MCF 10A (cell line): ENCODE measurements around the gene ASCC1. TPM values are rescaled to one million over a fixed set of nuclear protein-coding genes. Genes with fewer than 3 reads are reported as not detected.

Experiments used
- BruUV-seq: library from RNA; stranded (reverse); fragments of 400-500 nt; replicated peaks from 2 replicates; lab custom pipeline; 2021; lab: Mats Ljungman, UMichigan
- CTCF ChIA-PET: fragments of 300-600 bp; sonication (Branson Sonifier 250); formaldehyde crosslinking; extraction: SDS; loops from one replicate; lab custom pipeline; 2021; ENCODE audit warnings: antibody characterized with exemption, inconsistent platforms; lab: Yijun Ruan, JAX
- POLR2A ChIA-PET: fragments of 300-600, 350-650 bp; sonication (Branson Sonifier 250); formaldehyde crosslinking; extraction: SDS; loops from one replicate; lab custom pipeline; 2020; ENCODE audit warnings: antibody characterized with exemption, inconsistent platforms; lab: Yijun Ruan, JAX
- DNase-seq: peaks from one replicate; pipeline ENCODE4 v3.0.0-alpha.2; 2018; ENCODE audit not compliant: unreplicated experiment
- H3K27ac Mint-ChIP-seq: one replicate; pipeline ENCODE4 v1.8.0; 2022; ENCODE audit warnings: mild to moderate bottlenecking, low read depth, mixed read lengths; ENCODE audit not compliant: unreplicated experiment
- H3K27me3 Mint-ChIP-seq: one replicate; pipeline ENCODE4 v1.8.0; 2022; ENCODE audit warnings: mixed read lengths; ENCODE audit not compliant: insufficient read depth, unreplicated experiment
- H3K36me3 Mint-ChIP-seq: one replicate; pipeline ENCODE4 v1.8.0; 2022; ENCODE audit warnings: mild to moderate bottlenecking, moderate library complexity, mixed read lengths; ENCODE audit not compliant: insufficient read depth, unreplicated experiment
- H3K4me1 Mint-ChIP-seq: one replicate; pipeline ENCODE4 v1.8.0; 2022; ENCODE audit warnings: mixed read lengths; ENCODE audit not compliant: insufficient read depth, unreplicated experiment
- H3K4me3 Mint-ChIP-seq: one replicate; pipeline ENCODE4 v1.8.0; 2022; ENCODE audit warnings: mild to moderate bottlenecking, moderate library complexity, mixed read lengths; ENCODE audit not compliant: unreplicated experiment
- H3K9me3 Mint-ChIP-seq: one replicate; pipeline ENCODE4 v1.8.0; 2022; ENCODE audit warnings: mixed read lengths; ENCODE audit not compliant: unreplicated experiment
- intact Hi-C: fragments of 100-400 bp; cut with micrococcal nuclease; formaldehyde crosslinking; loops from 2 replicates; pipeline ENCODE4 v1.14.1; 2022
- total RNA-seq: library from RNA; stranded (reverse); gene quantifications from 2 replicates; pipeline ENCODE4 v1.2.3, GENCODE V29; 2022
- TF ChIP-seq, protein P1 (sequence below): fragments of 200-600 bp; IDR thresholded peaks from one replicate; pipeline ENCODE4 v1.8.0; 2022; ENCODE audit warnings: antibody characterized with exemption, mild to moderate bottlenecking; ENCODE audit not compliant: unreplicated experiment

The ASCC1 gene
- total RNA-seq, 1 experiment from 2014 or later = 26.3 TPM

DNA sequence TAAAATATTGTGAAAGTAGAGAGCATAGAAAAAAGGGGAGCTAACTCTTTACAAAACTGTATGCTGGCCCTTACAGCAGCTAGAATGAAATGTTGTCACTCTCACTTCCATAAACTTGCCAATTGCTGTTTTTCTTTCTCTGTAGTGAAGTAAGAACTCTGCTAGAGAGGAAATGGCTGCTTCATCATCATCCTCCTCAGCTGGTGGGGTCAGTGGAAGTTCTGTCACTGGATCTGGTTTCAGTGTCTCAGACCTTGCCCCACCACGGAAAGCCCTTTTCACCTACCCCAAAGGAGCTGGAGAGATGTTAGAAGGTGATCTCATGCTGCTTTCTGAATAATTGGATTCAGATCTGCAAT lies 7.6 kb upstream of the ASCC1 start:
- Mint-ChIP-seq H3K4me3 (no peak overlapping the region), H3K4me1 (peaks cover 12% of the 10 kb centered on the region), H3K27ac (peak overlapping the region; percentile 23), H3K27me3 (no peaks in the 10 kb centered on the region), H3K36me3 (peaks cover 52% of the 10 kb centered on the region), H3K9me3 (no peaks in the 10 kb centered on the region)
- BruUV-seq = no TSS peak
- DNase-seq = no peak
- TF ChIP-seq, protein P1, sequence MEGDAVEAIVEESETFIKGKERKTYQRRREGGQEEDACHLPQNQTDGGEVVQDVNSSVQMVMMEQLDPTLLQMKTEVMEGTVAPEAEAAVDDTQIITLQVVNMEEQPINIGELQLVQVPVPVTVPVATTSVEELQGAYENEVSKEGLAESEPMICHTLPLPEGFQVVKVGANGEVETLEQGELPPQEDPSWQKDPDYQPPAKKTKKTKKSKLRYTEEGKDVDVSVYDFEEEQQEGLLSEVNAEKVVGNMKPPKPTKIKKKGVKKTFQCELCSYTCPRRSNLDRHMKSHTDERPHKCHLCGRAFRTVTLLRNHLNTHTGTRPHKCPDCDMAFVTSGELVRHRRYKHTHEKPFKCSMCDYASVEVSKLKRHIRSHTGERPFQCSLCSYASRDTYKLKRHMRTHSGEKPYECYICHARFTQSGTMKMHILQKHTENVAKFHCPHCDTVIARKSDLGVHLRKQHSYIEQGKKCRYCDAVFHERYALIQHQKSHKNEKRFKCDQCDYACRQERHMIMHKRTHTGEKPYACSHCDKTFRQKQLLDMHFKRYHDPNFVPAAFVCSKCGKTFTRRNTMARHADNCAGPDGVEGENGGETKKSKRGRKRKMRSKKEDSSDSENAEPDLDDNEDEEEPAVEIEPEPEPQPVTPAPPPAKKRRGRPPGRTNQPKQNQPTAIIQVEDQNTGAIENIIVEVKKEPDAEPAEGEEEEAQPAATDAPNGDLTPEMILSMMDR = no peak
- CTCF ChIA-PET = interaction anchor here (0.6 to 5.0 kb wide), 16 partner anchors 8 to 328 kb away, joined by 3 to 42 read pairs (median 4); partner anchors contain the start of gene ANAPC16
- intact Hi-C loops = loop anchor here (1.0 to 2.0 kb wide), 3 partner anchors 97 to 175 kb away; no protein-coding TSS in a partner anchor
- POLR2A ChIA-PET = interaction anchor here (0.8 to 1.3 kb wide), 6 partner anchors 8 to 108 kb away, joined by 3 to 6 read pairs (median 4); partner anchors contain the start of genes ANAPC16 and ASCC1

GRCh38 chr10:72221278-72221677 lies 5.2 kb upstream of the ASCC1 start:
- no peak for DNase-seq
- Mint-ChIP-seq H3K36me3 (peaks cover 56% of the 10 kb centered on the region), H3K9me3 (no peaks in the 10 kb centered on the region), H3K27me3 (no peaks in the 10 kb centered on the region), H3K4me1 (peaks cover 7% of the 10 kb centered on the region), H3K27ac (no peak overlapping the region), H3K4me3 (no peak overlapping the region)
- POLR2A ChIA-PET = interaction anchor here (0.6 to 1.8 kb wide), 8 partner anchors 10 to 173 kb away, joined by 3 to 7 read pairs (median 4); no protein-coding TSS in a partner anchor
- intact Hi-C loops = no loop called here
- no TSS peak for BruUV-seq
- CTCF ChIA-PET = interaction anchor here (0.6 to 5.0 kb wide), 9 partner anchors 11 to 164 kb away, joined by 3 to 42 read pairs (median 6); no protein-coding TSS in a partner anchor
- TF ChIP-seq, protein P1 = no peak

DNA sequence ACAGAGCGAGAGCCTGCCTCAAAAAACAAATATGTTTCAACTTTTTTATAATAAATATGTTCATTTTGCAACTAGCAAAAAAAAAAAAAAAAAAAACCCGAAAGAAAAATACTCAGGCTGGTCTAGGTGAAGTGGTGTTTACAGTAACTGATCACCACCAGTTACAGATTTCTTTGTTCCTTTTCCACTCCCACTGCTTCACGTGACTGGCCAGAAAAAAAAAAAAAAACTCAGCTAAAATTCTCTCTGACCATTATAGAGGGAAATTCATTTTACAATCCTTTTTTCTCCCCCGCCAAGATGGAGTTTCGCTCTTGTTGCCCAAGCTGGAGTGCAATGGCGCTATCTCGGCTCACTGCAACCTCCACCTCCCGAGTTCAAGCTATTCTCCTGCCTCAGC lies 4.6 kb upstream of the ASCC1 start:
- Mint-ChIP-seq H3K4me1 (peaks cover 6% of the 10 kb centered on the region), H3K9me3 (no peaks in the 10 kb centered on the region), H3K27me3 (no peaks in the 10 kb centered on the region), H3K27ac (no peak overlapping the region), H3K36me3 (peaks cover 62% of the 10 kb centered on the region), H3K4me3 (no peak overlapping the region)
- BruUV-seq = no TSS peak
- DNase-seq = no peak
- ChIA-PET CTCF (interaction anchor here (0.5 to 4.1 kb wide), 7 partner anchors 33 to 305 kb away, joined by 3 to 42 read pairs (median 6); no protein-coding TSS in a partner anchor), POLR2A (interaction anchor here (1.0 to 2.8 kb wide), 6 partner anchors 9 to 115 kb away, joined by 3 to 11 read pairs (median 6); no protein-coding TSS in a partner anchor)
- TF ChIP-seq, protein P1 = no peak
- intact Hi-C loops = no loop called here

DNA sequence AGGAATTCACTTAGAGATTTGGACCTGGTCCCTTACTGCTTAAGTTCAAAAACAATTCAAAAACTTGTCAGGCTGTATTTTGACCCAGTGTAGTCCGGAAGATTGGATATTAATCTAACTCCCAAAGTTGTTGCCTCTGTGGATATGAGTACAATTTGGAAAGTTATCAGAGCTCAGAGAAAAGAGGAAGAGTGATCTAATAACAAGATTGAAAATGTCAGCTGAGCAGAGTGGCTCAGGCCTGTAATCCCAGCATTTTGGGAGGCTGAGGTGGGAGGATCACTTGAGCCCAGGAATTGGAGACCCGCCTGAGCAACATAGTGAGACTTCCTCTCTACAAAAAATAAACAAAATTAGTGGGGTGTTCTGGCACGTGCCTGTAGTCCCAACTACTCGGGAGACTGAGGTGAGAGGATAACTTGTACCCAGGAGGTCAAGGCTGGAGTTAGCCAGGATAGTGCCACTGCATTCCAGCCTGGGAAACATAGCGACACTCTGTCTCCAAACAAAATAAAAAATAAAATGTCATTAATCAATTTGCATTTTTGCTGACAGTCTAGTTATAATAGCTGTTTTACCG lies 3.2 kb upstream of the ASCC1 start:
- no TSS peak for BruUV-seq
- Mint-ChIP-seq H3K4me3 (no peak overlapping the region), H3K4me1 (peaks cover 6% of the 10 kb centered on the region), H3K9me3 (no peaks in the 10 kb centered on the region), H3K36me3 (peaks cover 56% of the 10 kb centered on the region), H3K27me3 (no peaks in the 10 kb centered on the region), H3K27ac (peak overlapping the region; percentile 51)
- TF ChIP-seq, protein P1 = no peak
- DNase-seq = no peak
- CTCF ChIA-PET = interaction anchor here (0.7 to 1.6 kb wide), 5 partner anchors 16 to 292 kb away, joined by 3 to 5 read pairs (median 3); partner anchors contain the start of gene DDIT4
- POLR2A ChIA-PET = interaction anchor here (0.5 to 2.8 kb wide), 8 partner anchors 10 to 506 kb away, joined by 3 to 20 read pairs (median 4); partner anchors contain the start of gene DDIT4
- intact Hi-C loops = no loop called here
